Ramos (cell line): ENCODE results near the gene HRH2.
"Not testable (repeated sequence)": the region's sequence is repeated elsewhere in the genome, so short reads cannot be mapped to it uniquely, and the experiment has no call there.

Experiments used
- in situ Hi-C: fragments of 300-500 bp; cut with MboI; formaldehyde crosslinking; loops from one replicate; pipeline ENCODE4 v1.14.3; 2022; ENCODE audit warnings: low sequenced_read_pairs; ENCODE audit not compliant: unreplicated experiment

The HRH2 gene, protein sequence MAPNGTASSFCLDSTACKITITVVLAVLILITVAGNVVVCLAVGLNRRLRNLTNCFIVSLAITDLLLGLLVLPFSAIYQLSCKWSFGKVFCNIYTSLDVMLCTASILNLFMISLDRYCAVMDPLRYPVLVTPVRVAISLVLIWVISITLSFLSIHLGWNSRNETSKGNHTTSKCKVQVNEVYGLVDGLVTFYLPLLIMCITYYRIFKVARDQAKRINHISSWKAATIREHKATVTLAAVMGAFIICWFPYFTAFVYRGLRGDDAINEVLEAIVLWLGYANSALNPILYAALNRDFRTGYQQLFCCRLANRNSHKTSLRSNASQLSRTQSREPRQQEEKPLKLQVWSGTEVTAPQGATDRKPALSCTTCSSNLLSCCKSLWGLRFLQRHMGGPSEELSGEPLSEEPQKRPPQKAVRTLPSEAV

DNA sequence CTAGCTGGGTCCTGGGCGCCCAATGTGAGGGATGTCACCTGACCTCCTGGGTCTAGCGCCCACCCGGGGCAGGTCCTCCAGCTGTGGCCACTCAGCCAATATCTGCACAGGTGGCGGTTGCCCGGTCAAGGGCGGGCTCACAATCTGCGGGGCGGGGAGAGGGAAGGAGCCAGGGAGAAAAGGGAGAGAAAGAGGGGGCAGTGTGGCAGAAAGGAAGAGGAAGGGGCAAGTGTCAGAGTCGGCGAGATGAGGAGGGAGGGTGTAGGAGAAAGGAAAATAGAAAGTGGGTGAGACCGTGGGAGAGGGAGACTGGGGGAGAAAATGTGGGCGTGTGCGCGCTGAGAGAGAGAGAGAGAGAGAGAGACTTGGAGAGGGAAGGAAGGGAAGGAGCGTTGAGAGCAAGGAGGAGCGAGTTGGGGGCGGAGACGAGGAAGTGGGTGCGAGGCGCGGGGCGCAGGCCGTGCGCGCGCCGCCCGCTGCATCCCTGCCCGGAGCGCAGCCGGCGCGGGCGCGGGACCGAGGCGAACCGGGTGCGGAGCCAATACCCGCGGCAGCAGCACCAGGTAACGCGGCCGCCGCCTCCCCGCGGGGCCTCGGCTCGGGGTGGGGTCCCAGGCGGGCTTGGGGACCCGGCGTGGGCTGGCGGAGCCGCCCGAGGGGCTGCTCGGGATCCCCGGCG, at the start of gene HRH2:
TSS of gene HRH2 (plus strand) at position 479 of the 679 bp plus-strand sequence. CDS start 25,163 bp downstream, outside the sequence.
- in situ Hi-C loops: no loop called here

DNA sequence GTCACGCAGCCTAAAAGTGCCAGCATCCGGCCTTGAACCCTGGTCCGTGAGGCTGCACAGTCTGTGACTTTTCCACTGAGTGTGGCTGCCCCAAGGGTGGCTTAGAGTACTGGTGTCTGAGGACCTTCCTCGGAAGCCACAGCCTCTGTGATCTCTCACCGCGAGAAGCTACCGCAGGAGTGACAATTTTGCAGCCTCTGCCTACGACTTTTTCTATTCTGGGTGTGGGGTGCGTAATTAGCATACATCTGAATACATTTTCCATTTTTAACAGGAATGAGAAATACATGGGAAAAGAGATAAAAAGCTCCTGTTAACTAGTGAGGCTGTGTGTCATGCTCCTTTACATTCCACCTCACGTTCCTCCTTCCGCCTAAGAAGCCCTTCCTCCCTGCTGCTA, 48.3 kb upstream of the HRH2 start:
- in situ Hi-C loops: no loop called here

DNA sequence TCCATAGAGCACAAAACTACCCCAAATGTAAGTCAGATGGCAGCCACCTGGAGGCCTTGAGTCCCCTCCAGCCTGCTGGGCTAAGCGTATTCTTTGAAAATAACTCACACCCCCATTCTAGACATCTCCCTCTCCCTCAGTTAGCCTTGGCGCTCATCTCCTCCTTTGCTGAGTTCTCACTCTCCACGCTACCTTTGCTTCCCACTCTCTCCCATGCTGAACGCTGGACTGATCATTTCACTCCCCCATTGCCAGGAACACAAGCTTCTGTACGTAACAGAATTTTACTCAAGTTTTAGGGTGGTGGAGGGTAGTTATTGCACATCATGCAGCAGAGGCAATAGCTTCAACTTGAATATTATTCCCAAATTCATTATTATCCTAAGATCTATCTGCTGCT, 47.5 kb upstream of the HRH2 start:
- in situ Hi-C loops: no loop called here

DNA sequence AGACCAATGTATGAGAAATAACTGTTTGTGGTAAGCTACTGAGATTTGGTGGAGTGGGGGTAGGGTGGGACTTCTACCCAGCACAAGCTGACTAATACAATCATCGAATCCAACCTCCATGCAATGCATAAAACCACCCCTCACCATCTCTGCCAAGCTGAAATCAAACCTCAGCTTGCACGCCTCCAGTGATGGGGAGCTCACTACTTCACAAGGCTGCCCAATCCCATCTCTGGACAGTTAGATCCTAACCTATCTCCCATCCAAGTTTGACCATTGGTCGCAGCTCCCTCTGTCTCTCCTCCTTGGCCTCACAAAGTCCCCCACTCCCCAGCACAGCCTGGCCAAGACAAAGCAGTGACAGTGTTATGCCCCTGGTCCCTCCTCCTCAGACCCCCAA, 47.0 kb upstream of the HRH2 start:
- in situ Hi-C loops: no loop called here

DNA sequence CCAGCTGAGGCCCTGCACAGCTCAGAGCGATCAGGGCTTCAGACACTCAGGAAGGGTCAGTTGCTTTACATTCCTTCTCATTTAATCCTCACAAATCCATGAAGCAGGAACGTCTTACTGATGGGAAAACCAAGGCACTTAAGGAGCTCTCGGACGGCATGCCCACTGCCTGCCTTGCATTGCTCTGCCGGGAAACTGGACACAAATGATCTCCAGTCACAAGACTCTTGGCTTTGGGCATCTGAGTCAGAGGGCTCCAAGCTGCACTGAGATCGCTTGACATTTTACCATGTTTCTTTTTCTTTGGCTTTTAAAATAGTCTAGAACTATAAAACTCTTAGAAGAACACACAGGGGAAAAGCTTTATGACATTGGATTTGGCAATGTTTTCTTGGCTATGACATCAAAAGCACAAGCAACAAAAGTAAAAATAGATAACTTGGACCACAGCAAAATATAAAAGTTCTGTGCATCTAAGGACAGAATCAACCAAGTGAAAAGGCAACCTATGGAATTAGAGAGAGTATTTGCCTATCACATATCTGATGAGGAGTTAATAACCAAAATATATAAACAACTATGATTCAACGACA, 43.6 kb upstream of the HRH2 start:
- in situ Hi-C loops: no loop called here

DNA sequence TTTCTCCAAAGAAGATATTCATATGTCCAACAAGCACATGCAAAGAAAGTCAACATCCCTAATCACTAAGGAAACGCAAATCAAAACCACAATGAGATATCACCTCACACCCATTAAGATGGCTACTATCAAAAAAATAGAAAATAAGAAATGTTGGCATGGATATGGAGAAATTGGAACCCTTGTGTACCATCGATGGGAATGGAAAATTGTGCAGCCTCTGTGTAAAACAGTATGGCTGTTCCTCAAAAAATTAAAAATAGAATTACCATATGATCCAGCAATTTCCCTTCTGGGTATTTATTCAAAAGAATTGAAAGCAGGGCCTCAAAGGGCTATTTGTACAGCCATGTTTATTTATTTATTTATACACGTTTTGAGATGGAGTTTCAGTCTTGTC, 43.0 kb upstream of the HRH2 start:
- in situ Hi-C loops: no loop called here

DNA sequence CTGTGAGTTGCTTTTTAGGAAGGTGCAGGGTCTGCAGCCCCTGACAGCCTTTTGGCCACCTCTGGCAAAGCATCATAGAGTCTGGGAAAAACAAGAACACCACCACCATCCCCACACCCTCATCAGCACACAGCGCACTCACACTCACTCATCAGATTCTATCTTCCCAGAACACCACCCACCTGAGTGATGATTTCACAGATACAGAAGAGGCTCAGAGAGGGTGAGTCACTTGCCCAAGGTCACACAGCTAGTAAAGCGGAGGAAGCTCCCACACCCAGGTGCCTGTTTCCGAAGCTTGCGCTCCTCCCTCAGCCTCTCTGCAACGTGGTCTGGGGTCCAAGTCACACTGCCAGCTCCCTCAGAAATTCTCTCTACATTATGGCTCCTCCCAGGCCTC, 41.8 kb upstream of the HRH2 start:
- in situ Hi-C loops: no loop called here

DNA sequence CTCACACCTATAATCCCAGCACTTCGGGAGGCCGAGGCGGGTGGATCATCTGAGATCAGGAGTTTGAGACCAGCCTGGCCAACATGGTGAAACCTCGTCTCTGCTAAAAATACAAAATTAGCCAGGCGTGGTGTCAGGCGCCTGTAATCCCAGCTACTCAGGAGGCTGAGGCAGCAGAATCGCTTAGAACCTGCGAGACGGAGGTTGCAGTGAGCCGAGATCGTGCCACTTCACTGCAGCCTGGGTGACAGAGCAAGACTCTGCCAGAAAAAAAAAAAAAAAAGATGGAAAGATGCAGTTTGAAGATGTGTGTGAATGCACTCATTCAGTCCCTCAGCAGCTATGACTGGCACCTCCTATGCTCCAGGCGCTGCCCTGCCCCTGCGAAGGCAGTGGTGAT, 41.3 kb upstream of the HRH2 start:
- in situ Hi-C loops: not testable (repeated sequence)

DNA sequence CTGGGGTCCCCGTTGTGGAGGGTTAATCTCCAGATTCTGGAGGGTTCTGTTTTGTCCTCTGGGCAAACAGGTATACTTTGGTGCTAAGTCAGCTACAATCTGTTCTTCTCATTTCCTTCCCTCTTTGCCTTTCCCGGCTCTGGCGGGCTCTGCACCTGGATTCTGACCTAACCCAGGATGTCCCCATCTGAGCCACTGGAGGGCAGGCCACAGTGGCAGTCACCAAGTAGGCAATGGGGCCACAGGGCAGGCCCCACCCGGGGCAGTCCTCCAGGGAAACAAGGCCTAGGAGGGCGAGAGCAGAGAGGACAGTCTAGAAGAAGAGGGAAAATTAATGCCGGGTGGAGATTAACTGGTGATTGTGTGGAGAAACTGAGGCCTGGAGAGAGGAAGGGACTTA, 40.4 kb upstream of the HRH2 start:
- in situ Hi-C loops: no loop called here

DNA sequence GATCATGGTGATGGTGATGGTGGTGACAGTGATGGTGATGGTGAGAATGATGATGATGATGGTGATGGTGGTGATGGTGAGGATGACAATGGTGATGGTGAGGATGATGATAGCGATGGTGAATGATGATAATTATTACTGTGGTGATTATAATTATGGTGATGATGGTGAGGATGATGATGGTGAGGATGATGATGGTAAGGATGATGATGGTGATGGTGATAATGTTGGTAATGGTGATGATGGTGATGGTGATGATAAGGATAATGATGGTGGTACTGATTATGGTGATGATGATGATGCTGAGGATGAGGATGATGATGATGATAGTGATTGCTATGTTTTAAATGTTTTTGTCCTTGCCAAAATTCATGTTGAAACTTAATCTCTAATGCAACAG, 37.3 kb upstream of the HRH2 start:
- in situ Hi-C loops: no loop called here

DNA sequence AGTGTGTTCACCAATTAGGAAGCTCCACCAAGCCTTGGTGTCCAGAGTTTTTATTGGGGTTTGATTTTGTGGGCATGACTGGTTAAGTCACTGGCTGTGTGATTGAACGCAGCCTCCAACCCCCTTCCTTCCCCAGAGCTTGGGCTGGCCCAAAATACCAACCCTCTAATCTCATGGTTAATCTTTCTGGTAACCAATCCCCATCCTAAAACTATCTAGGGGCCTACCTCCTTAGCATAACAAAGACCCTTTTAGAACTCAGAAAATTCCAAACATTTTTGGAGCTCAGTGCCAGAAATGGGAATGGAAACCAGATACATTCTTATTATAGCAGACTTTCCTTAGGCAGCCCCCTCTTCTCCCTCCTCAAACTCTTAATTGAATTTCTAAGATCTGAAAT, 35.9 kb upstream of the HRH2 start:
- in situ Hi-C loops: no loop called here

DNA sequence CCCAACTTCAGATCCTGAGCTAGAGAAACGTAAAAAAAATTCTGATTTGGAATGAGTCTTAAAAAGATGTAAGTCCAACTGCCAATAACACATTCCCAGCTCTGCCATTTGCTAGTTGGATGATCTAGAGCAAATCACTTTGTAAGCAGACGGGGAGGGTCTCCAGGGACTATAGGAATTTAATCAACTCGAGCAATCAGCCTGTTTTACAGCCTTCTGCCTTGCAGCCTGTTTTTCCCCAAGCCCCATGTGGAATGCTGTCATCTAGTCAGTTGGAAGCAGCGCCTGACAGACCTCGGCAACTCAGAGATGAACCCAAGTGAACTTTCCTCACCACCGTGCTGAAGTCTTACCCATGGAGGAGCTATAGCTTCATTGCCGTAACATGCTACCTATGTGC, 34.8 kb upstream of the HRH2 start:
- in situ Hi-C loops: no loop called here

DNA sequence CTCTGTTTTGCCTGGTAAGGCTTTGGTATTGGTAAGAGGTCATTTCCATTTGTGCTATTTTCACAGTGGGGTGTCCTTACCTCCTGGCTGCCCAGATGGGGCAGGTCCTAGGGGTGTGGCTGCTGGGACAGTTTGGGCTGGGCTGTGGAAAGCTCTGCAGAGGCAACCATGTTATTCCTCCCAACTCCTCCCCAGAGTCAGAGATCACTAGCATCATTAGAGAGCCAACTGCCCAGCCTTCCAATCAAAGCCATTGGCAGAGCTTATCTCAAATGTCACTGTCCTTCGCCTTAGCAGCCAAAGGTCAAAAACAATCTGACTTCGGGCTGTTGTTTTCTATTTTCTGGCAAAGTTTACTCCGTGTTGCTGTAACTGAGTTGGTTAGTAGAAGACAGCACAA, 33.6 kb upstream of the HRH2 start:
- in situ Hi-C loops: no loop called here

DNA sequence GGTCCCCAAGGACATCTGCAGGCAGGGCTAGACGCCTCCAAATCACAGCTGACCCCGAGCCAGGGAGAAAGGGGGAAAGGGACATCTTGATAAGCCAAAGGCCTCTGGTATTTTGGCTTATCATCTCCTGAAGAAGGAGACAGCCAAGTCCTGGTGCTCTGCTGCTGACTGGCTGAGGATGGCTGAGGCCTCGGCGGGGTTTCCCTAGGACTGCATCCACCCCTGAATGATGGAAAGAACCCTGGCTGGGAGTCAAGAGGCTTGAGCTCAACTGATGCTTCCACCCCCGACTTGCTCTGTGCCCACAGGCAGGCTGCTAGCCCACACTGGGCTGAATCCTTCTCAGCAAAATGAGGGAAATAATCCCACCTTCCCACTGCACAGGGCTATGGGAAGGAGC, 30.9 kb upstream of the HRH2 start:
- in situ Hi-C loops: no loop called here

DNA sequence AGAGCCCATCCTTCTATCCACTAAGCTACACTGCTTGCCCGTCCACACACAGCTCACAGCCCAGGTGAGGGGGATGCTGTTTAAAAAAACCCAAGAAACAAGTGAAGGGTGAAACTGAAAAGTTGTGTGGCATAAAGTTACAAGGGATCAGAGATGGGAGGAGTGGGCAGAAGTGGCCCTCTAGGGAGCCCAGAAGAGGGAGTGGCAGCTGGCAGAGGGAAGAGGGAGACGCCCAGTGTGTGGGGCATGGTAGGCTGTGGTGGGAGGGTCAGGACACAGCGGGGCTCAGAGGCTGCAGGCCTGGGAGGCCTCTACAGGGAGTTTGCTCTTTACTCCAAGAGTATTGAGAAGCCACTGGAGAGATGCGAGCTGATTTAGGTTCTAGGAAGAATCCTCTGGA, 30.1 kb upstream of the HRH2 start:
- in situ Hi-C loops: no loop called here

DNA sequence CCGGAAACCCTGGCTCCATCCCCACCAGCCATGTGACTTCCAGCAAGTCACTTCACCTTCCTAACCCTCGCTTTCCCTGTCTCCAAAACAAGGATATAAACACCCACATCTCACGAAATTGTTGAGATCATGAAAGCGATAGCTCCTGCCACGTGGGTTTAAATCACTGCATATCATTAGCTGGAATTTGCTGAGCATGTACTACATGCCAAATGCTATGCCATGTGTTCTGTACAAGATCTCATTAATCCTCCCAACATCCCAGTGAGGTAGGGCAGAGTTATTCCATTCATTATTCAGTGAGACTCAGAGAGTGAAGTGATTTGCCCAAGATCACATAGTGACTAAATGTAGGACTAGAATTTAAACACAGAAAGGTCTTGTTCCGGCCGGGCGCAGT, 29.2 kb upstream of the HRH2 start:
- in situ Hi-C loops: no loop called here

DNA sequence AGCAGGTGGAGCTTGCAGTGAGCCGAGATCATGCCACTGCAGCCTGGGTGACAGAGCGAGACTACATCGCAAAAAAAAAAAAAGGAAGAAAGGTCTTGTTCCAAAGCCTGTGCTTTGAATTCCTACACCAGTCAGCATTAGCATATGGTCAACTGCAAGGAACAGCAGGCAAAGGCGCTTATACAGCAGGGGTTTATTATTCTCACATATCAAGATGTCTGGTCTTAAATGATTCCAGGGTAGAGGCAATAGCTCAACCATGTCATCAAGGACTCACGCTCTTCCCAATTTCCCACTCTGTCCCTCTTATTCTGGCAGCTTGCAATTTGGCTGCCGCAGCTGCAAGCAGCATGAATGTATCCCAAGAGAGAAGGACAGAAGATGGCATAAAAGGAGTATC, 28.6 kb upstream of the HRH2 start:
- in situ Hi-C loops: no loop called here

DNA sequence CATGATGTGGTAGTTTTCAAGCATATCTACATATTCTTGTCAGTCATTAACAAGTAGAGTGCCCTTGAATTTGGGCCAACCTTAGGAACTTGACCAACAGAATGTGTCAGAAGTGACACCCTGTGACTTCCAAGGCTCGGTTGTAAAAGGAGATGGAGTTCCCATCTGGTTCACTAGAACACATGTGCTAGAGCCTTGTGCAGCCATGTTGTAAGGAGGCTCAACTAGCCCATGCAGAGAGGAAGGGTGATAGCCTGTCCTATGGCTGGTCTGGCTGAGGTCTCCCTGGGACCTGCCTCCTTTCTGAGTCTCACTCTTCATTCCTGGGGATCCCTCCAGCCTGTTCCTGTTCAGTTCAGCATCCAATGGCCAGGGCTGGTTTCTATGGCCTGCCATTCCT, 28.1 kb upstream of the HRH2 start:
- in situ Hi-C loops: no loop called here

DNA sequence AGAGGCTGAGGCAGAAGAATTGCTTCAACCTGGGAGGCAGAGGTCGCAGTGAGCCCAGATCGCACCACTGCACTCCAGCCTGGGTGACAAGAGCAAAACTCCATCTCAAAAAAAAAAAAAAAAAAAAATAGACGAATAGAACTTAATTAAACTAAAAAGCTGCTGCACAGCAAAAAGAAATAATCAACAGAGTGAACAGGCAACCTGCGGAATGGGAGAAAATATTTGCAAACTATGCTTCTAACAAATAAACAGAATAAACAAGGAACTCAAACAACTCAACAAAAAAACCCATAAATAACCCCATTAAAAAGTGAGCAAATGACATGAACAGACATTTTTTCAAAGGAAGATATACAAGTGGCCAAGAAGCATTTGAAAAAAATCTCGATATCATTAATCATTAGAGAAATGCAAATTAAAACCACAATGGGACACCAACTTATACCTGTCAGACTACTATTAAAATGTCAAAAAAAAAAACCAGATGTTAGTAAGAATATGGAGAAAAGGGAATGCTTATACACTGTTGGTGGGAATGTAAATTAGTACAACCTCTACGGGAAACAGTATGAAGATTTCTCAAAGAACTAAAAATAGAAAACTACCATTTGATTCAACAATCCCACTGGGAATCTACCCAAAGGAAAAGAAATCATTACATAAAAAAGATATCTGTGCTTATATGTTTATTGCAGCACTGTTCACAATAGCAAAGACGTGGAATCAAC, 21.9 kb upstream of the HRH2 start:
- in situ Hi-C loops: no loop called here

DNA sequence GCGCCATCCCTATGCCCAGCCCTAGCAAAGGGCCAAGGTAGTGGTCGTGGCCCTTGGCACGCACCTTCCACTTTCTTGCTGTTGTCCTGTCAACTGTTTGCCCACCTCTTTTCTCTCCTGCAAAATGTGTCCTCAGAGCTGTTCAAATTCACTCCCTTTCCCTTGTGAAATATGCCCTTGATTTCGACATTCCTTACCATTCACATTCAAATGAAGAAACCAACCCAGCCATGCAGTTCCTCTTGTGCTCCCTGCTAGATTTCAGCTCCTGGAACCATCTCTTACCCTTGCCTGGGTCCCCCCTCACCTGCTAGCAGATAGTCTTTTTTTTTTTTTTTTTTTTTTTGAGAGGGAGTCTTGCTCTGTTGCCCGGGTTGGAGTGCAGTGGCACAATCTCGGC, 19.6 kb upstream of the HRH2 start:
- in situ Hi-C loops: no loop called here
